HepG2 (cell line): ENCODE measurements around the gene SCARF1. TPM values are rescaled to one million over a fixed set of nuclear protein-coding genes. Genes with fewer than 3 reads are reported as not detected.

Experiments
- ATAC-seq: fragments of 200-7000 bp; cut with Tn5 transposase; 3 replicates; pipeline ENCODE4 v1.9.1; 2020; ENCODE audit warnings: mild to moderate bottlenecking, moderate library complexity
- BruUV-seq: library from RNA; stranded (reverse); fragments of 400-500 nt; replicated peaks from 2 replicates; lab custom pipeline; 2021; lab: Mats Ljungman, UMichigan
- CTCF ChIA-PET: fragments of 300-600 bp; formaldehyde crosslinking; extraction: SDS; loops from one replicate; lab custom pipeline; 2021; ENCODE audit warnings: low total read pairs, inconsistent platforms, low intra/inter-chr PET ratio; lab: Yijun Ruan, JAX
- POLR2A ChIA-PET: fragments of 350-600 bp; sonication (Branson Sonifier 250); formaldehyde crosslinking; loops from one replicate; lab custom pipeline; 2020; ENCODE audit warnings: antibody characterized with exemption, inconsistent platforms; lab: Yijun Ruan, JAX
- DNase-seq: peaks from one replicate; pipeline ENCODE4 v3.0.0-alpha.2; 2015; ENCODE audit warnings: low spot score
- FAIRE-seq: peaks from 3 replicates; lab custom pipeline; 2011; peaks lifted over from hg19 to GRCh38; lab: Jason Lieb, UNC
- H2AFZ ChIP-seq: one replicate; pipeline ENCODE4 v1.6.1; 2011; ENCODE audit warnings: low read length, inconsistent platforms
- H3K27ac ChIP-seq: fragments of 300-600 bp; 3 replicates; pipeline ENCODE4 v1.8.0; 2011; ENCODE audit warnings: mixed run types, mild to moderate bottlenecking, mixed read lengths, low read length, inconsistent platforms; ENCODE audit not compliant: insufficient read depth; ENCODE audit errors: extremely low read length
- H3K27me3 ChIP-seq, 2 experiments: fragments of 200-600 bp in 1 of 2; 2 replicates in 1 of 2; 3 replicates in 1 of 2; pipeline versions ENCODE4 v1.6.0 to v1.8.0; 2011; ENCODE audit warnings: low read length in 2 of 2, mild to moderate bottlenecking in 2 of 2, moderate library complexity in 2 of 2, inconsistent platforms in 1 of 2; ENCODE audit not compliant: insufficient read depth in 2 of 2, control insufficient read depth in 1 of 2
- H3K36me3 ChIP-seq, 2 experiments: fragments of 200-600 bp in 1 of 2; replicated peaks in 1 of 2; 2 replicates in 1 of 2; 3 replicates in 1 of 2; pipeline versions ENCODE4 v1.5.1 to v1.8.0; 2011; ENCODE audit warnings: low read length in 2 of 2, inconsistent platforms in 1 of 2; ENCODE audit not compliant: insufficient read depth in 2 of 2, control insufficient read depth in 1 of 2
- H3K4me1 ChIP-seq: 2 replicates; pipeline ENCODE4 v1.5.1; 2012; ENCODE audit warnings: low read length, inconsistent platforms; ENCODE audit not compliant: insufficient read depth
- H3K4me2 ChIP-seq: 2 replicates; pipeline ENCODE4 v1.6.0; 2011; ENCODE audit warnings: low read depth, low read length, inconsistent platforms
- H3K4me3 ChIP-seq, 3 experiments: fragments of 200-600 bp in 1 of 3; sonication (generic), shearing (Covaris generic) in 1 of 3; replicated peaks in 1 of 3; 2 replicates each; pipeline ENCODE4 v1.5.1; 2011 to 2016; ENCODE audit warnings: low read length in 3 of 3, inconsistent platforms in 2 of 3, low read depth in 2 of 3, mild to moderate bottlenecking in 2 of 3, control low read depth in 1 of 3, mixed read lengths in 1 of 3; ENCODE audit not compliant: insufficient read depth in 1 of 3
- H3K79me2 ChIP-seq: one replicate; pipeline ENCODE4 v1.6.1; 2011; ENCODE audit warnings: low read length, inconsistent platforms; ENCODE audit not compliant: insufficient read depth
- H3K9ac ChIP-seq: 2 replicates; pipeline ENCODE4 v1.6.0; 2011; ENCODE audit warnings: mild to moderate bottlenecking, low read depth, low read length, inconsistent platforms; ENCODE audit not compliant: insufficient read depth
- H3K9me3 ChIP-seq: 2 replicates; pipeline ENCODE4 v1.5.1; 2012; ENCODE audit warnings: mild to moderate bottlenecking, low read length
- H4K20me1 ChIP-seq: 2 replicates; pipeline ENCODE4 v1.6.0; 2011; ENCODE audit warnings: inconsistent platforms, mild to moderate bottlenecking, low read length, moderate library complexity; ENCODE audit not compliant: insufficient read depth
- KLF12 ChIP-seq: sonication (generic); formaldehyde crosslinking; IDR thresholded peaks from 2 replicates; pipeline ENCODE4 v1.4.0; 2020; ENCODE audit warnings: missing genetic modification reagents, borderline replicate concordance
- PRDM15 ChIP-seq: sonication (generic); formaldehyde crosslinking; IDR thresholded peaks from 2 replicates; pipeline ENCODE4 v1.4.0; 2020; ENCODE audit warnings: missing genetic modification reagents
- RBM22 ChIP-seq: fragments of 200-400 bp; formaldehyde crosslinking; optimal IDR thresholded peaks from 2 replicates; pipeline ENCODE3; 2017; ENCODE audit warnings: mild to moderate bottlenecking, low read length, moderate library complexity
- WGBS: methylation state at CpG from one replicate; pipeline ENCODE4 v1.1.6; 2017; ENCODE audit warnings: low lambda C conversion rate; 5-methylcytosine and 5-hydroxymethylcytosine counted together
- in situ Hi-C: cut with HindIII; loops from 2 replicates; pipeline ENCODE4 v1.10.0; 2017; ENCODE audit warnings: low pct_unique_long_range_greater_than_20kb; ENCODE audit not compliant: extremely low pct_ligation_motif_present
- intact Hi-C: fragments of 100-400 bp; cut with micrococcal nuclease; formaldehyde crosslinking; loops from one replicate; pipeline ENCODE4 v1.10.0; 2022; ENCODE audit not compliant: unreplicated experiment
- polyA plus RNA-seq, 8 experiments: library from polyadenylated mRNA; depleted of rRNA in 3 of 8; stranded (reverse) in 7 of 8; unstranded in 1 of 8; fragments of >200 nt; fragmentation: Illumina TruSeq in 4 of 8; extraction: Trizol in 4 of 8; gene quantifications; 2 replicates each; pipeline versions ENCODE4 v1.2.1 to v1.2.3, GENCODE V29; 2011 to 2016; ENCODE audit warnings: low read depth in 4 of 8, missing spikeins in 1 of 8, mixed read lengths in 1 of 8; ENCODE audit not compliant: insufficient read depth in 1 of 8
- total RNA-seq, 5 experiments: library from RNA; depleted of rRNA; stranded (reverse); fragments of >200 nt; fragmentation: Illumina TruSeq; extraction: Trizol; gene quantifications; 2 replicates each; pipeline ENCODE4 v1.2.3, GENCODE V29; 2016; ENCODE audit warnings: low read depth in 1 of 5

The SCARF1 gene
- total and polyA plus RNA-seq, 2 of the 13 experiments (the other 11 are each of a cell fraction or from before 2014, with no cell fraction given), result 0.24 to 0.71 TPM

- 95% methylated on average over 4 of the region's 4 CpGs for WGBS
- ChIA-PET CTCF (no interaction called here), POLR2A (interaction anchor here (0.6 to 3.8 kb wide), 2 partner anchors 18 to 33 kb away, joined by 3 to 20 read pairs; no protein-coding TSS in a partner anchor)
- ATAC-seq (no peak), FAIRE-seq (no peak), DNase-seq (no peak)
- H3K9me3 ChIP-seq, result no peaks in the 10 kb centered on the region
- peaks cover 6% of the 10 kb centered on the region; the same call in 1 of the 2 replicates for H4K20me1 ChIP-seq
- peaks cover 44% of the 10 kb centered on the region for H3K4me1 ChIP-seq
- H2AFZ ChIP-seq, result no peak overlapping the region
- no peaks in the 10 kb centered on the region for H3K27me3 ChIP-seq
- no peak overlapping the region for H3K27ac ChIP-seq
- no peak overlapping the region for H3K9ac ChIP-seq
- no TSS peak for BruUV-seq
- intact Hi-C loops, result no loop called here
- H3K4me2 ChIP-seq, result no peak overlapping the region
- TF ChIP-seq RBM22, result peak; percentile 37
- TF ChIP-seq KLF12 (CRISPR knock-in tag), result no peak
- TF ChIP-seq PRDM15 (CRISPR knock-in tag), result peak; percentile 53; the same call in 1 of the 2 replicates
- H3K4me3 ChIP-seq, result no peak overlapping the region
- peaks cover 36 to 54% of the 10 kb centered on the region in 2 experiments for H3K36me3 ChIP-seq
- H3K79me2 ChIP-seq, result no peaks in the 10 kb centered on the region
- in situ Hi-C loops, result no loop called here
Observed at GRCh38 chr17:1651559-1651844, 6.0 kb upstream of the SCARF1 start.
